Progenitor cell of endocrine pancreas (in vitro differentiated cells): ENCODE results near the gene NR1I3. TPM values are rescaled to one million over a fixed set of nuclear protein-coding genes. Genes with fewer than 3 reads are reported as not detected.

Experiments used
- DNase-seq: peaks from one replicate; pipeline ENCODE4 v3.0.0; 2021; ENCODE audit warnings: low spot score; ENCODE audit not compliant: unreplicated experiment
- H3K27ac Mint-ChIP-seq: 2 replicates; pipeline ENCODE4 v1.8.0; 2021; ENCODE audit warnings: mild to moderate bottlenecking, moderate library complexity, mixed read lengths
- H3K27me3 Mint-ChIP-seq: 2 replicates; pipeline ENCODE4 v1.8.0; 2021; ENCODE audit warnings: mixed read lengths
- H3K36me3 Mint-ChIP-seq: 2 replicates; pipeline ENCODE4 v1.8.0; 2022; ENCODE audit warnings: mixed read lengths; ENCODE audit not compliant: insufficient read depth
- H3K4me1 Mint-ChIP-seq: 2 replicates; pipeline ENCODE4 v1.8.0; 2021; ENCODE audit warnings: low read depth, mixed read lengths
- H3K4me3 Mint-ChIP-seq: 2 replicates; pipeline ENCODE4 v1.8.0; 2021; ENCODE audit warnings: low read depth, mild to moderate bottlenecking, moderate library complexity, mixed read lengths
- H3K9me3 Mint-ChIP-seq: 2 replicates; pipeline ENCODE4 v1.8.0; 2021; ENCODE audit warnings: low read depth, mixed read lengths
- CTCF ChIP-seq: fragments of 200-600 bp; sonication (generic); IDR thresholded peaks from one replicate; pipeline ENCODE4 v1.5.0; 2021; ENCODE audit warnings: antibody characterized with exemption, mild to moderate bottlenecking; ENCODE audit not compliant: unreplicated experiment
- total RNA-seq: library from RNA; stranded (reverse); gene quantifications from 2 replicates; pipeline ENCODE4 v1.2.1, GENCODE V29; 2021

NR1I3 gene
- total RNA-seq, 1 donor from 2014 or later = not detected

- TF ChIP-seq CTCF = no peak
- no peak for DNase-seq
- Mint-ChIP-seq H3K27me3 (no peaks in the 10 kb centered on the region), H3K27ac (no peak overlapping the region), H3K36me3 (peaks cover 16% of the 10 kb centered on the region), H3K4me3 (no peak overlapping the region), H3K9me3 (no peaks in the 10 kb centered on the region), H3K4me1 (peaks cover 11% of the 10 kb centered on the region)
Measured at GRCh38 chr1:161206411-161207140, 31.4 kb downstream of the NR1I3 start.

- Mint-ChIP-seq H3K27ac (peak within 1 kb of the TSS; percentile 98), H3K4me1 (peaks cover 16% of the 10 kb centered on the region)
Measured at GRCh38 chr1:161201836-161202712, 35.9 kb downstream of the NR1I3 start, which contains the start of gene NDUFS2. Gene NDUFS2, plus strand, starts transcription at chr1:161202367. Its CDS starts 19 bp downstream, at chr1:161202386.

GRCh38 chr1:161200992-161201835 lies 36.8 kb downstream of the NR1I3 start:
- Mint-ChIP-seq H3K4me3 (peak overlapping the region; percentile 85), H3K4me1 (peaks cover 16% of the 10 kb centered on the region), H3K27ac (peak overlapping the region; percentile 98), H3K9me3 (no peaks in the 10 kb centered on the region), H3K27me3 (peaks cover 3% of the 10 kb centered on the region), H3K36me3 (peaks cover 7% of the 10 kb centered on the region)
- DNase-seq = no peak
- TF ChIP-seq CTCF = no peak

More at GRCh38 chr1:161201836-161202712, 35.9 kb downstream of the NR1I3 start, which contains the start of gene NDUFS2:
- TF ChIP-seq CTCF = peak; percentile 56
- peaks cover 3% of the 10 kb centered on the region for H3K27me3 Mint-ChIP-seq
- peak within 1 kb of the TSS; percentile 85 for H3K4me3 Mint-ChIP-seq
- H3K9me3 Mint-ChIP-seq = no peaks in the 10 kb centered on the region
- peak; percentile 92 for DNase-seq
- H3K36me3 Mint-ChIP-seq = peaks cover 10% of the 10 kb centered on the region

GRCh38 chr1:161200421-161200991 lies 37.5 kb downstream of the NR1I3 start:
- Mint-ChIP-seq H3K4me3 (no peak overlapping the region), H3K9me3 (no peaks in the 10 kb centered on the region), H3K36me3 (peaks cover 7% of the 10 kb centered on the region), H3K4me1 (peaks cover 16% of the 10 kb centered on the region), H3K27ac (peak overlapping the region; percentile 77), H3K27me3 (peaks cover 3% of the 10 kb centered on the region)
- no peak for DNase-seq
- TF ChIP-seq CTCF = no peak
